ENCODE measurements around the gene COL27A1. TPM values are rescaled to one million over a fixed set of nuclear protein-coding genes. Genes with fewer than 3 reads are reported as not detected.

Gene COL27A1
- total RNA-seq, 1 donor from 2014 or later = 20.3 TPM

DNA sequence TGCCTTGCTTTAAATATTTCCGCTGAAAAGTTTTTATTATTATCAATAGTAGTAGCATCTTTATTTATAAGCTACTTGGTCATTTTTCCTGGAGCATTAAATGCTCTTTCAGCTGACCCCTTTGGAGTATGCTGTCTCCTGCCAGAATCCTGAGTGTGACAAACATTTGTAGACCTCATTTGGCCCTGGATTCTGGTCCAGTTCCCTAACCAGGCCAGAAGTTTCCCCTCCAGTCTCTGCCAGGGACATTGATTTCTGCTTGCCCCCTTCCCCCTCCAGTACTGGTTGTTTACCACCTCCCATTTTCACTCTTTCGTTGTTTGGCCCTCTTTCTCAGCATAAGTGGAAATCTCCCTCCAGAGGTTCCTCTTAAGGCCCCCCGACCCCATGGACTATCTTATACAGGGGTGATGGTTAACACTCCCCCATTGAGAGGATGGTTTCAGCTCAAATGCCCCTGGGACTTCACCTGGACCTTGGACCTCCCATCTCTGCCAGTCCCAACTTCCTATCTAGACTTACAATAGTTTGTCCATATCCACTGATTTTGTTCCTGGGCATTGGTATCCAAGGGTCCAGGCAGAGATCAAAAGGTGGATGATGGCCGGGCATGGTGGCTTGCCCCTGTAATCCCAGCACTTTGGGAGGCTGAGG, 24.6 kb upstream of the COL27A1 start:
- peaks cover 3% of the 10 kb centered on the region for H3K27me3 Mint-ChIP-seq (ENCODE audit: low read depth)
- H3K4me3 Mint-ChIP-seq = no peak overlapping the region
- H3K27ac Mint-ChIP-seq (ENCODE audit: unreplicated experiment) = no peak overlapping the region
- H3K9me3 Mint-ChIP-seq = no peaks in the 10 kb centered on the region
- H3K36me3 Mint-ChIP-seq (ENCODE audit: low read depth) = no peaks in the 10 kb centered on the region
- no peaks in the 10 kb centered on the region for H3K4me1 Mint-ChIP-seq
- no peak for TF ChIP-seq CTCF (conservative IDR thresholded peaks at IDR 0.05)
- no peak for DNase-seq (ENCODE audit: low read depth, low spot score)

- H3K27me3 Mint-ChIP-seq (ENCODE audit: low read depth) = peaks cover 3% of the 10 kb centered on the region
Measured at GRCh38 chr9:114131808-114132549, 23.4 kb upstream of the COL27A1 start.

GRCh38 chr9:114132550-114132918, 22.8 kb upstream of the COL27A1 start:
- no peak for DNase-seq (ENCODE audit: low read depth, low spot score)
- H3K27me3 Mint-ChIP-seq (ENCODE audit: low read depth) = peaks cover 8% of the 10 kb centered on the region
- no peaks in the 10 kb centered on the region for H3K36me3 Mint-ChIP-seq (ENCODE audit: low read depth)
- H3K9me3 Mint-ChIP-seq = no peaks in the 10 kb centered on the region
- TF ChIP-seq CTCF (conservative IDR thresholded peaks at IDR 0.05) = no peak
- peak overlapping the region; percentile 74 for H3K27ac Mint-ChIP-seq (ENCODE audit: unreplicated experiment)
- no peak overlapping the region for H3K4me3 Mint-ChIP-seq
- H3K4me1 Mint-ChIP-seq = no peaks in the 10 kb centered on the region

More at GRCh38 chr9:114131808-114132549, 23.4 kb upstream of the COL27A1 start:
- Mint-ChIP-seq H3K36me3 (ENCODE audit: low read depth) (no peaks in the 10 kb centered on the region), H3K9me3 (no peaks in the 10 kb centered on the region), H3K4me1 (no peaks in the 10 kb centered on the region), H3K27ac (ENCODE audit: unreplicated experiment) (no peak overlapping the region), H3K4me3 (no peak overlapping the region)
- no peak for TF ChIP-seq CTCF (conservative IDR thresholded peaks at IDR 0.05)
- DNase-seq (ENCODE audit: low read depth, low spot score) = no peak

GRCh38 chr9:114134827-114135396, 20.4 kb upstream of the COL27A1 start:
- Mint-ChIP-seq H3K27me3 (ENCODE audit: low read depth) (peaks cover 8% of the 10 kb centered on the region), H3K4me3 (no peak overlapping the region), H3K36me3 (ENCODE audit: low read depth) (no peaks in the 10 kb centered on the region), H3K9me3 (no peaks in the 10 kb centered on the region), H3K4me1 (no peaks in the 10 kb centered on the region), H3K27ac (ENCODE audit: unreplicated experiment) (peak overlapping the region; percentile 0)
- no peak for DNase-seq (ENCODE audit: low read depth, low spot score)
- TF ChIP-seq CTCF (conservative IDR thresholded peaks at IDR 0.05) = no peak

DNA sequence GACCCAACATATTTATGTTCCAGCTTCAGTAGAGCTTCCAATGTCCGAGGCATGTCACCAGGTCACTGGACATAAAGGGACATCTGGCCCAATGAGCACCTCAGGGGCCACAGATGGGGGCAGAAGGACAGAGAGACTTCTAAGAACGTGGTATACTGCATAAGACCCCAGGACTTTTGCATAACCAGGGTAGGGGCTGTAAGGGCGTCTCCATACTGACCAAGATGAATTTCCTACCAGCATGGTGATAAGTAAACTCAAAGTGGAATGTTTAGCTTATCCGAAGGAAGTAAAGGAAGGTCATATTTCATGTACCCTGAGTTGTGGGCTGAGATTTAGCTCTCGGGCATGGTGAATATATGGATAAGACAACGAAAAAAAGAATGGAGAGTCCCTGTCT, 17.5 kb upstream of the COL27A1 start:
- DNase-seq (ENCODE audit: low read depth, low spot score) = no peak
- Mint-ChIP-seq H3K4me1 (no peaks in the 10 kb centered on the region), H3K4me3 (no peak overlapping the region), H3K27ac (ENCODE audit: unreplicated experiment) (no peak overlapping the region), H3K9me3 (no peaks in the 10 kb centered on the region), H3K36me3 (ENCODE audit: low read depth) (no peaks in the 10 kb centered on the region), H3K27me3 (ENCODE audit: low read depth) (peaks cover 12% of the 10 kb centered on the region)
- TF ChIP-seq CTCF (conservative IDR thresholded peaks at IDR 0.05) = no peak
